HEK293T (cell line): ENCODE results near the gene HBS1L.
A peak's percentile ranks its signal among the peaks of the same experiment; 100 is the strongest.

Experiments used
- CTCF ChIA-PET: fragments of 350-600 bp; formaldehyde crosslinking; extraction: SDS; loops from one replicate; lab custom pipeline; 2021; ENCODE audit warnings: antibody characterized with exemption, inconsistent platforms; lab: Yijun Ruan, JAX
- POLR2A ChIA-PET: fragments of 350-600 bp; formaldehyde crosslinking; extraction: SDS; loops from one replicate; lab custom pipeline; 2020; ENCODE audit warnings: antibody characterized with exemption, inconsistent platforms; lab: Yijun Ruan, JAX
- DNase-seq: peaks from one replicate; pipeline ENCODE4 v3.0.0; 2012; ENCODE audit warnings: mixed read lengths; ENCODE audit errors: extremely low spot score
- ARNT ChIP-seq: fragments of 450-650 bp; IDR thresholded peaks from 2 replicates; pipeline ENCODE4 v1.6.1; 2017; ENCODE audit warnings: mild to moderate bottlenecking
- BHLHE40 ChIP-seq: fragments of 450-650 bp; IDR thresholded peaks from 2 replicates; pipeline ENCODE4 v1.6.1; 2016; ENCODE audit warnings: mild to moderate bottlenecking, moderate library complexity, borderline replicate concordance
- CTBP1 ChIP-seq: fragments of 450-650 bp; IDR thresholded peaks from 2 replicates; pipeline ENCODE4 v1.6.1; 2016; ENCODE audit warnings: borderline replicate concordance
- ELF4 ChIP-seq: fragments of 450-650 bp; IDR thresholded peaks from 2 replicates; pipeline ENCODE4 v1.6.1; 2017; ENCODE audit warnings: antibody characterized with exemption
- FOXA1 ChIP-seq: fragments of 450-650 bp; IDR thresholded peaks from 2 replicates; pipeline ENCODE4 v1.6.1; 2016; ENCODE audit warnings: mild to moderate bottlenecking
- FOXK2 ChIP-seq: fragments of 450-650 bp; IDR thresholded peaks from 2 replicates; pipeline ENCODE4 v1.6.1; 2016; ENCODE audit warnings: mild to moderate bottlenecking
- FOXM1 ChIP-seq: fragments of 450-650 bp; IDR thresholded peaks from 2 replicates; pipeline ENCODE4 v1.6.1; 2017; ENCODE audit warnings: mild to moderate bottlenecking, borderline replicate concordance
- HDGF ChIP-seq: fragments of 450-650 bp; IDR thresholded peaks from 2 replicates; pipeline ENCODE4 v1.6.1; 2017; ENCODE audit warnings: antibody characterized with exemption, borderline replicate concordance
- L3MBTL2 ChIP-seq: fragments of 450-650 bp; conservative IDR thresholded peaks from 2 replicates; pipeline ENCODE4 v1.6.1; 2016; ENCODE audit warnings: mild to moderate bottlenecking
- LEF1 ChIP-seq: fragments of 450-650 bp; IDR thresholded peaks from 2 replicates; pipeline ENCODE4 v1.6.1; 2017; ENCODE audit warnings: mild to moderate bottlenecking, borderline replicate concordance
- NFRKB ChIP-seq: fragments of 450-650 bp; IDR thresholded peaks from 2 replicates; pipeline ENCODE4 v1.6.1; 2016; ENCODE audit warnings: mild to moderate bottlenecking, moderate library complexity
- PKNOX1 ChIP-seq: fragments of 450-650 bp; IDR thresholded peaks from 2 replicates; pipeline ENCODE4 v1.6.1; 2016
- SP1 ChIP-seq: fragments of 450-650 bp; IDR thresholded peaks from 2 replicates; pipeline ENCODE4 v1.6.1; 2017
- SUZ12 ChIP-seq: fragments of 450-650 bp; IDR thresholded peaks from 2 replicates; pipeline ENCODE4 v1.6.1; 2016; ENCODE audit warnings: mild to moderate bottlenecking
- TARDBP ChIP-seq: fragments of 450-650 bp; IDR thresholded peaks from 2 replicates; pipeline ENCODE4 v1.6.1; 2016
- ZNF384 ChIP-seq: fragments of 450-650 bp; IDR thresholded peaks from 2 replicates; pipeline ENCODE4 v1.6.1; 2016

Gene HBS1L

GRCh38 chr6:135054569-135055498 lies at the start of gene HBS1L:
TSS of gene HBS1L (minus strand) at chr6:135054822. CDS start at chr6:135054691, 131 bp downstream.
- POLR2A ChIA-PET: interaction anchor here (0.6 to 2.0 kb wide), 23 partner anchors 8 to 1347 kb away, joined by 3 to 15 read pairs (median 4); partner anchors contain the start of gene MYB
- CTCF ChIA-PET: interaction anchor here (0.6 to 0.9 kb wide), 4 partner anchors 8 to 486 kb away, joined by 3 read pairs; no protein-coding TSS in a partner anchor
- TF ChIP-seq NFRKB (no peak; the same call in none of the 2 replicates), LEF1 (0 out of 2 replicates have a peak, but pooled peaks have one; percentile 18), ELF4 (peak; percentile 55; the same call in 1 of the 2 replicates)
- peak; percentile 100 for DNase-seq

- ChIA-PET CTCF (no interaction called here), POLR2A (no interaction called here)
Measured at GRCh38 chr6:135104199-135104598, 49.6 kb upstream of the HBS1L start.

GRCh38 chr6:135102191-135102590 lies 47.6 kb upstream of the HBS1L start:
- ChIA-PET CTCF (no interaction called here), POLR2A (no interaction called here)
- no peak for DNase-seq
- no peak for TF ChIP-seq FOXA1
- TF ChIP-seq LEF1: no peak
- TF ChIP-seq TARDBP: no peak
- no peak for TF ChIP-seq ELF4
- TF ChIP-seq CTBP1: no peak
- TF ChIP-seq ZNF384: no peak
- no peak for TF ChIP-seq HDGF
- TF ChIP-seq PKNOX1: no peak
- TF ChIP-seq SP1: no peak
- TF ChIP-seq ARNT: no peak
- TF ChIP-seq SUZ12: no peak
- TF ChIP-seq BHLHE40: no peak
- no peak for TF ChIP-seq FOXK2
- TF ChIP-seq FOXM1: no peak
- no peak for TF ChIP-seq L3MBTL2
- TF ChIP-seq NFRKB: no peak

More at GRCh38 chr6:135104199-135104598, 49.6 kb upstream of the HBS1L start:
- DNase-seq: no peak
- TF ChIP-seq LEF1 (no peak), SP1 (no peak), NFRKB (no peak), FOXK2 (no peak), ARNT (no peak)

DNA sequence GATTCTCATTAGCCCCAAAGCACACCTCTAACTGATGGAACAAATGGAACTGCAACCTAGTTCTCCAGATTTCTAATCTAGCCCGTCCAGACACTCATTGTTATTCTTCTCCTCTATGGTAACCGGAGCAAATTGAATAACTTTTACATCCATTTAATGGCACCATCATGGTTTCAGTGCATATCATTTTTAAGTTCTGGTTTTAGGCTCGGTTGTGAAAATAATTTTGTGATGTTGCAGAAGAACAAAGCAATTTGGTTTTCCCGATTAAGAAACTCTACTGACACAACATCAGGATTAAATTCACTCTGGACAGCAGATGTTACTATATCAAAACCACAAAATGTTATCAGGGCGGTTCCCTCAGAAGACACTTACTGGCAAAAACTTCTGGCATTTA lies 42.5 kb upstream of the HBS1L start:
- no peak for DNase-seq
- POLR2A ChIA-PET: no interaction called here
- TF ChIP-seq ARNT: no peak
- TF ChIP-seq NFRKB: no peak
- TF ChIP-seq PKNOX1: no peak
- TF ChIP-seq TARDBP: no peak
- TF ChIP-seq SP1: no peak
- no peak for TF ChIP-seq L3MBTL2
- TF ChIP-seq HDGF: no peak
- TF ChIP-seq CTBP1: no peak
- no peak for TF ChIP-seq ZNF384
- no peak for TF ChIP-seq SUZ12
- no peak for TF ChIP-seq ELF4
- TF ChIP-seq BHLHE40: no peak
- TF ChIP-seq LEF1: no peak
- TF ChIP-seq FOXM1: no peak
- TF ChIP-seq FOXA1: no peak
- TF ChIP-seq FOXK2: no peak
- CTCF ChIA-PET: no interaction called here

- TF ChIP-seq SP1: no peak
- no peak for TF ChIP-seq LEF1
- no peak for TF ChIP-seq FOXK2
- TF ChIP-seq NFRKB: no peak
- TF ChIP-seq CTBP1: no peak
- POLR2A ChIA-PET: no interaction called here
Measured at GRCh38 chr6:135096403-135097130, 41.9 kb upstream of the HBS1L start.

DNA sequence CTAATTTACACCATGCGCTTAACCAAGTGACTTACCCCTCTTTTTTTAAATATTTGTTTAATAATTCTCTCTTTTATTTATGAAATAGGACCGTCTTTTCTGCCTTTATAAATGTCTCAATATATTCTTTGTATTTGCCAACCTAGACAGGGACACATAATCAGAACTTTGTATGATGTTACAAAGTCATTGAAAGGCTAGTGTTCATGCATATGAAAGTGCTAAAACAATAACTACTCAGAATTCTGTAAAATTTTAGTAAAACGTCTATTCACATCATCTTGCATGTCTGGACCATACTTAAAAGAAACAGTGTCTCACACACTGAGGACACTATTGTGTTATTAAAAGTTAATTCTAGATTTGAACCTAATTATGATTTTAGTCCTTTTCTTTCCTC lies 41.1 kb upstream of the HBS1L start:
- no peak for DNase-seq
- no peak for TF ChIP-seq L3MBTL2
- TF ChIP-seq BHLHE40: no peak
- no peak for TF ChIP-seq LEF1
- TF ChIP-seq FOXA1: no peak
- no peak for TF ChIP-seq TARDBP
- TF ChIP-seq SUZ12: no peak
- TF ChIP-seq PKNOX1: no peak
- no peak for TF ChIP-seq ELF4
- no peak for TF ChIP-seq HDGF
- no peak for TF ChIP-seq NFRKB
- no peak for TF ChIP-seq FOXM1
- TF ChIP-seq CTBP1: no peak
- no peak for TF ChIP-seq SP1
- TF ChIP-seq FOXK2: no peak
- TF ChIP-seq ZNF384: no peak
- no peak for TF ChIP-seq ARNT
- CTCF ChIA-PET: no interaction called here
- POLR2A ChIA-PET: no interaction called here

More at GRCh38 chr6:135096403-135097130, 41.9 kb upstream of the HBS1L start:
- no peak for DNase-seq
- CTCF ChIA-PET: no interaction called here
